GM12878 (cell line): ENCODE measurements around the gene GALNT6. TPM values are rescaled to one million over a fixed set of nuclear protein-coding genes. Genes with fewer than 3 reads are reported as not detected.
A peak's percentile ranks its signal among the peaks of the same experiment; 100 is the strongest.

Experiments
- ATAC-seq: fragments of 200-7000 bp; cut with Tn5 transposase; 3 replicates; pipeline ENCODE4 v1.9.1; 2020; ENCODE audit warnings: mild to moderate bottlenecking, moderate library complexity
- BruUV-seq: library from RNA; stranded (reverse); fragments of 400-500 nt; replicated peaks from 2 replicates; lab custom pipeline; 2021; lab: Mats Ljungman, UMichigan
- CTCF ChIA-PET: fragments of 300-600 bp; sonication (Branson Sonifier 250); formaldehyde crosslinking; extraction: SDS; loops from one replicate; lab custom pipeline; 2021; ENCODE audit warnings: inconsistent platforms; lab: Yijun Ruan, JAX
- POLR2A ChIA-PET: fragments of 350-600 bp; formaldehyde crosslinking; extraction: SDS; loops from one replicate; lab custom pipeline; 2021; ENCODE audit warnings: inconsistent platforms; lab: Charles Lee
- RAD21 ChIA-PET: fragments of 300-600 bp; sonication (Branson Sonifier 250); formaldehyde crosslinking; loops from one replicate; lab custom pipeline; 2023; ENCODE audit warnings: antibody characterized with exemption; ENCODE audit not compliant: unreplicated experiment; lab: Charles Lee
- SMC1A ChIA-PET: fragments of 300-600 bp; sonication (Branson Sonifier 250); formaldehyde crosslinking; loops from one replicate; lab custom pipeline; 2023; ENCODE audit not compliant: unreplicated experiment, uncharacterized antibody; lab: Charles Lee
- DNase-seq: peaks from one replicate; pipeline ENCODE4 v3.0.0-alpha.2; 2011; ENCODE audit warnings: low read depth, low spot score
- FAIRE-seq: peaks from 3 replicates; lab custom pipeline; 2011; peaks lifted over from hg19 to GRCh38; lab: Jason Lieb, UNC
- H2AFZ ChIP-seq: 2 replicates; pipeline ENCODE4 v1.6.0; 2011; ENCODE audit warnings: low read depth, low read length, control low read depth; ENCODE audit not compliant: control insufficient read depth
- H3K27ac ChIP-seq: 2 replicates; pipeline ENCODE4 v1.5.1; 2011; ENCODE audit warnings: control low read depth; ENCODE audit not compliant: control insufficient read depth, insufficient read depth
- H3K27me3 ChIP-seq, 2 experiments: replicated peaks in 1 of 2; 2 replicates each; pipeline versions ENCODE4 v1.6.0 to v1.6.1; 2011; ENCODE audit warnings: low read length in 1 of 2; ENCODE audit not compliant: control insufficient read depth in 2 of 2, insufficient read depth in 2 of 2
- H3K36me3 ChIP-seq, 2 experiments: 2 replicates each; pipeline ENCODE4 v1.5.1; 2011; ENCODE audit warnings: low read length in 1 of 2; ENCODE audit not compliant: control insufficient read depth in 2 of 2, insufficient read depth in 2 of 2
- H3K4me1 ChIP-seq: 2 replicates; pipeline ENCODE4 v1.6.1; 2011; ENCODE audit warnings: mild to moderate bottlenecking, low read length, moderate library complexity, mixed read lengths; ENCODE audit not compliant: control insufficient read depth, insufficient read depth
- H3K4me2 ChIP-seq: 2 replicates; pipeline ENCODE4 v1.6.0; 2011; ENCODE audit warnings: control low read depth; ENCODE audit not compliant: control insufficient read depth, insufficient read depth
- H3K4me3 ChIP-seq: fragments of 200-600 bp; sonication (generic); 2 replicates; pipeline ENCODE4 v1.5.1; 2016
- H3K79me2 ChIP-seq: 2 replicates; pipeline ENCODE4 v1.6.0; 2011; ENCODE audit warnings: low read length; ENCODE audit not compliant: control insufficient read depth, insufficient read depth
- H3K9ac ChIP-seq: 2 replicates; pipeline ENCODE4 v1.8.0; 2011; ENCODE audit warnings: low read length, control low read depth, mixed read lengths; ENCODE audit not compliant: control insufficient read depth, insufficient read depth
- H3K9me3 ChIP-seq: replicated peaks from 3 replicates; pipeline ENCODE4 v1.5.1; 2011; ENCODE audit warnings: mild to moderate bottlenecking, low read length; ENCODE audit not compliant: control insufficient read depth, insufficient read depth
- H4K20me1 ChIP-seq: 2 replicates; pipeline ENCODE4 v1.6.0; 2011; ENCODE audit not compliant: control insufficient read depth, insufficient read depth
- BCLAF1 ChIP-seq: fragments of 450-650 bp; IDR thresholded peaks from 2 replicates; pipeline ENCODE4 v1.6.1; 2017; ENCODE audit warnings: antibody characterized with exemption, mild to moderate bottlenecking, moderate library complexity
- CTCF ChIP-seq, 3 experiments: IDR thresholded peaks in 2 of 3; conservative IDR thresholded peaks in 1 of 3; 2 replicates each; pipeline ENCODE4 v1.5.1; 2011; ENCODE audit warnings: low read depth in 3 of 3, low read length in 3 of 3, mild to moderate bottlenecking in 3 of 3, control low read depth in 2 of 3, moderate library complexity in 2 of 3, inconsistent platforms in 1 of 3, mixed read lengths in 1 of 3; ENCODE audit not compliant: control insufficient read depth in 2 of 3, insufficient read depth in 1 of 3; ENCODE audit errors: extremely low read depth in 1 of 3
- NBN ChIP-seq: fragments of 450-650 bp; IDR thresholded peaks from 2 replicates; pipeline ENCODE4 v1.6.1; 2016
- WGBS: methylation state at CpG from one replicate; pipeline ENCODE4 v1.1.6; 2016; ENCODE audit warnings: low lambda C conversion rate; ENCODE audit not compliant: insufficient replicate concordance, insufficient coverage; ENCODE audit errors: missing lambda C conversion rate; 5-methylcytosine and 5-hydroxymethylcytosine counted together
- in situ Hi-C: fragments of 300-500 bp; cut with MboI; formaldehyde crosslinking; loops from 9 replicates; pipeline ENCODE4 v1.14.3; 2018; ENCODE audit warnings: mixed read lengths
- intact Hi-C: fragments of 100-400 bp; cut with micrococcal nuclease; formaldehyde crosslinking; loops from one replicate; pipeline ENCODE4 v1.14.2; 2022; ENCODE audit not compliant: unreplicated experiment
- polyA plus RNA-seq, 11 experiments: library from polyadenylated mRNA; depleted of rRNA in 4 of 11; unstranded in 6 of 11; stranded (reverse) in 5 of 11; fragments of >200 nt; fragmentation: Nextera tagmentation in 4 of 11; fragmentation: Illumina TruSeq in 1 of 11; extraction: Ambion mirVana in 4 of 11; extraction: Trizol in 1 of 11; gene quantifications; 1 replicate in 1 of 11; 2 replicates in 10 of 11; pipeline versions ENCODE4 v1.2.1 to v1.2.3, GENCODE V29; 2011 to 2016; ENCODE audit warnings: inconsistent platforms in 2 of 11, missing spikeins in 2 of 11, low read depth in 1 of 11
- total RNA-seq, 4 experiments: library from RNA; depleted of rRNA in 3 of 4; stranded (reverse); fragments of >200 nt in 3 of 4; fragmentation: Illumina TruSeq in 1 of 4; extraction: Trizol in 1 of 4; gene quantifications; 2 replicates each; pipeline versions ENCODE4 v1.2.1 to v1.2.3, GENCODE V29; 2013 to 2021

The GALNT6 gene
- total and polyA plus RNA-seq, 10 of the 15 experiments (the other 5 are each of a cell fraction or from before 2014, with no cell fraction given): 6.6 to 40.4 (median 23.7) TPM

- TF ChIP-seq BCLAF1: no peak
- TF ChIP-seq, all 136 proteins: peak for 0
Measured at GRCh38 chr12:51373187-51373586, 18.0 kb downstream of the GALNT6 start (continued).

- POLR2A ChIA-PET: no interaction called here
- WGBS: 92% methylated on average over 2 of the region's 2 CpGs
Measured at GRCh38 chr12:51372021-51372420, 19.2 kb downstream of the GALNT6 start.

More at GRCh38 chr12:51372021-51372420, 19.2 kb downstream of the GALNT6 start:
- ChIA-PET CTCF (interaction anchor here (0.6 to 1.7 kb wide), 12 partner anchors 12 to 503 kb away, joined by 3 to 7 read pairs (median 3); no protein-coding TSS in a partner anchor), SMC1A (interaction anchor here (1.0 to 1.8 kb wide), 5 partner anchors 13 to 49 kb away, joined by 4 to 9 read pairs (median 5); no protein-coding TSS in a partner anchor), RAD21 (interaction anchor here (1.0 to 1.3 kb wide), 4 partner anchors 15 to 49 kb away, joined by 3 to 6 read pairs (median 3); no protein-coding TSS in a partner anchor)
- H3K9me3 ChIP-seq: no peaks in the 10 kb centered on the region
- no peaks in the 10 kb centered on the region for H4K20me1 ChIP-seq
- peaks cover 21% of the 10 kb centered on the region for H3K4me1 ChIP-seq
- intact Hi-C loops: no loop called here
- in situ Hi-C loops: no loop called here
- no peak overlapping the region for H3K9ac ChIP-seq
- TF ChIP-seq NBN (no peak), CTCF (IDR thresholded peaks at IDR 0.05 in 2 of 3, conservative IDR thresholded peaks at IDR 0.05 in 1 of 3; ENCODE audit: control insufficient read depth in 2 of 3, extremely low read depth in 1 of 3, insufficient read depth in 1 of 3, low read depth in 3 of 3, low read length in 3 of 3) (peak in 1 of 3 experiments; percentile 11; a peak in 1 of 6 replicates)
- DNase-seq: no peak
- no peak overlapping the region for H2AFZ ChIP-seq
- H3K79me2 ChIP-seq: peaks cover 1% of the 10 kb centered on the region; the same call in 1 of the 2 replicates
- no peak overlapping the region for H3K4me2 ChIP-seq
- H3K27ac ChIP-seq: no peak overlapping the region
- no peak for ATAC-seq
- H3K36me3 ChIP-seq: peaks cover 6 to 25% of the 10 kb centered on the region in 2 experiments; a peak in 3 of 4 replicates
- no peaks in the 10 kb centered on the region for H3K27me3 ChIP-seq
- no TSS peak for BruUV-seq
- no peak overlapping the region for H3K4me3 ChIP-seq
- FAIRE-seq: no peak
